Measurements from ENCODE around the gene HSD17B2.

HSD17B2 gene

GRCh38 chr16:82006036-82006435 lies 29.0 kb upstream of the HSD17B2 start:
- TF ChIP-seq USF1 (IDR thresholded peaks at IDR 0.05): no peak
- TF ChIP-seq CREB1 (IDR thresholded peaks at IDR 0.05; ENCODE audit: low read depth): no peak
- no peak for TF ChIP-seq FOXM1 (IDR thresholded peaks at IDR 0.05; ENCODE audit: borderline replicate concordance, low read depth)
- TF ChIP-seq NFIC (IDR thresholded peaks at IDR 0.05): no peak
- no peak for TF ChIP-seq MAX (IDR thresholded peaks at IDR 0.05)
- TF ChIP-seq YY1 (IDR thresholded peaks at IDR 0.05; ENCODE audit: low read depth): no peak
- no peak for TF ChIP-seq CEBPB (IDR thresholded peaks at IDR 0.05)
- no peak for TF ChIP-seq ZBTB7A (IDR thresholded peaks at IDR 0.05; ENCODE audit: low read depth)
- TF ChIP-seq RAD21 (IDR thresholded peaks at IDR 0.05; ENCODE audit: low read depth): no peak
- TF ChIP-seq EP300 (IDR thresholded peaks at IDR 0.05; ENCODE audit: borderline replicate concordance): no peak

GRCh38 chr16:82007189-82007588 lies 27.9 kb upstream of the HSD17B2 start:
- TF ChIP-seq YY1 (IDR thresholded peaks at IDR 0.05; ENCODE audit: low read depth) (no peak), USF1 (IDR thresholded peaks at IDR 0.05) (no peak), EGR1 (IDR thresholded peaks at IDR 0.05) (no peak), FOXM1 (IDR thresholded peaks at IDR 0.05; ENCODE audit: borderline replicate concordance, low read depth) (no peak), REST (IDR thresholded peaks at IDR 0.05; ENCODE audit: low read depth) (no peak), EP300 (IDR thresholded peaks at IDR 0.05; ENCODE audit: borderline replicate concordance) (no peak), ZBTB7A (IDR thresholded peaks at IDR 0.05; ENCODE audit: low read depth) (no peak), RAD21 (IDR thresholded peaks at IDR 0.05; ENCODE audit: low read depth) (no peak), TEAD4 (IDR thresholded peaks at IDR 0.05) (no peak), TCF12 (IDR thresholded peaks at IDR 0.05; ENCODE audit: low read depth) (no peak)

- TF ChIP-seq EP300 (IDR thresholded peaks at IDR 0.05; ENCODE audit: borderline replicate concordance): no peak
- no peak for TF ChIP-seq MAX (IDR thresholded peaks at IDR 0.05)
- TF ChIP-seq YY1 (IDR thresholded peaks at IDR 0.05; ENCODE audit: low read depth): no peak
- no peak for TF ChIP-seq EGR1 (IDR thresholded peaks at IDR 0.05)
- TF ChIP-seq CEBPB (IDR thresholded peaks at IDR 0.05): no peak
- TF ChIP-seq FOXM1 (IDR thresholded peaks at IDR 0.05; ENCODE audit: borderline replicate concordance, low read depth): no peak
- no peak for TF ChIP-seq CREB1 (IDR thresholded peaks at IDR 0.05; ENCODE audit: low read depth)
- TF ChIP-seq RAD21 (IDR thresholded peaks at IDR 0.05; ENCODE audit: low read depth): no peak
- no peak for TF ChIP-seq REST (IDR thresholded peaks at IDR 0.05; ENCODE audit: low read depth)
These were observed 26.0 kb upstream of the HSD17B2 start for GRCh38 chr16:82008957-82009592.

- TF ChIP-seq MAX (IDR thresholded peaks at IDR 0.05) (no peak), TAF1 (IDR thresholded peaks at IDR 0.05; ENCODE audit: low read depth) (no peak), USF1 (IDR thresholded peaks at IDR 0.05) (no peak), RAD21 (IDR thresholded peaks at IDR 0.05; ENCODE audit: low read depth) (no peak), YY1 (IDR thresholded peaks at IDR 0.05; ENCODE audit: low read depth) (no peak), TCF12 (IDR thresholded peaks at IDR 0.05; ENCODE audit: low read depth) (no peak), CREB1 (IDR thresholded peaks at IDR 0.05; ENCODE audit: low read depth) (no peak), ZBTB7A (IDR thresholded peaks at IDR 0.05; ENCODE audit: low read depth) (no peak), FOXM1 (IDR thresholded peaks at IDR 0.05; ENCODE audit: borderline replicate concordance, low read depth) (no peak), EGR1 (IDR thresholded peaks at IDR 0.05) (no peak), TEAD4 (IDR thresholded peaks at IDR 0.05) (no peak)
These were observed 24.4 kb upstream of the HSD17B2 start for GRCh38 chr16:82010649-82011048.

- no peak for TF ChIP-seq FOXM1 (IDR thresholded peaks at IDR 0.05; ENCODE audit: borderline replicate concordance, low read depth)
- TF ChIP-seq REST (IDR thresholded peaks at IDR 0.05; ENCODE audit: low read depth): no peak
- TF ChIP-seq USF1 (IDR thresholded peaks at IDR 0.05): no peak
- TF ChIP-seq CREB1 (IDR thresholded peaks at IDR 0.05; ENCODE audit: low read depth): no peak
- TF ChIP-seq RAD21 (IDR thresholded peaks at IDR 0.05; ENCODE audit: low read depth): no peak
- TF ChIP-seq TAF1 (IDR thresholded peaks at IDR 0.05; ENCODE audit: low read depth): no peak
These were observed 23.8 kb upstream of the HSD17B2 start, which contains the start of gene SDR42E1 for GRCh38 chr16:82011199-82011641. TSS of gene SDR42E1 (minus strand) at chr16:82011470. CDS start at chr16:82000858, 10,612 bp downstream.
